Endothelial cell (in vitro differentiated cells): ENCODE results near the gene FRA10AC1. TPM values are rescaled to one million over a fixed set of nuclear protein-coding genes. Genes with fewer than 3 reads are reported as not detected.

Experiments used
- DNase-seq: peaks from one replicate; pipeline ENCODE4 v3.0.0; 2021; ENCODE audit warnings: low spot score
- H3K27ac Mint-ChIP-seq: one replicate; pipeline ENCODE4 v1.8.0; 2021; ENCODE audit warnings: mixed read lengths, inconsistent platforms; ENCODE audit not compliant: unreplicated experiment
- H3K27me3 Mint-ChIP-seq: one replicate; pipeline ENCODE4 v1.8.0; 2021; ENCODE audit warnings: mild to moderate bottlenecking, moderate library complexity, mixed read lengths, inconsistent platforms; ENCODE audit not compliant: unreplicated experiment
- H3K36me3 Mint-ChIP-seq: one replicate; pipeline ENCODE4 v1.8.0; 2021; ENCODE audit warnings: mild to moderate bottlenecking, low read depth, mixed read lengths, inconsistent platforms; ENCODE audit not compliant: unreplicated experiment
- H3K4me1 Mint-ChIP-seq: one replicate; pipeline ENCODE4 v1.8.0; 2021; ENCODE audit warnings: mild to moderate bottlenecking, mixed read lengths, inconsistent platforms; ENCODE audit not compliant: unreplicated experiment
- H3K4me3 Mint-ChIP-seq: one replicate; pipeline ENCODE4 v1.8.0; 2021; ENCODE audit warnings: mild to moderate bottlenecking, mixed read lengths, inconsistent platforms; ENCODE audit not compliant: unreplicated experiment
- H3K9me3 Mint-ChIP-seq: one replicate; pipeline ENCODE4 v1.8.0; 2021; ENCODE audit warnings: mixed read lengths, inconsistent platforms; ENCODE audit not compliant: unreplicated experiment
- total RNA-seq: library from RNA; stranded (reverse); fragmentation: NEBNext Ultra II Directional; extraction: Animal tissue kit (Norgen Biotek cat#: 25700); gene quantifications from one replicate; pipeline ENCODE4 v1.2.1, GENCODE V29; 2021; ENCODE audit not compliant: unreplicated experiment
- TF ChIP-seq, protein P1 (sequence below): fragments of 200-600 bp; sonication (generic); IDR thresholded peaks from one replicate; pipeline ENCODE4 v1.5.0; 2021; ENCODE audit warnings: antibody characterized with exemption; ENCODE audit not compliant: unreplicated experiment

The FRA10AC1 gene
- total RNA-seq, 1 donor from 2014 or later = 14.6 TPM

GRCh38 chr10:93746844-93747284 is 44.5 kb upstream of the FRA10AC1 start:
- Mint-ChIP-seq H3K4me1 (peaks cover 11% of the 10 kb centered on the region), H3K27ac (no peak overlapping the region), H3K9me3 (no peaks in the 10 kb centered on the region), H3K27me3 (no peaks in the 10 kb centered on the region), H3K36me3 (no peaks in the 10 kb centered on the region), H3K4me3 (no peak overlapping the region)
- DNase-seq = peak; percentile 17
- TF ChIP-seq, protein P1, sequence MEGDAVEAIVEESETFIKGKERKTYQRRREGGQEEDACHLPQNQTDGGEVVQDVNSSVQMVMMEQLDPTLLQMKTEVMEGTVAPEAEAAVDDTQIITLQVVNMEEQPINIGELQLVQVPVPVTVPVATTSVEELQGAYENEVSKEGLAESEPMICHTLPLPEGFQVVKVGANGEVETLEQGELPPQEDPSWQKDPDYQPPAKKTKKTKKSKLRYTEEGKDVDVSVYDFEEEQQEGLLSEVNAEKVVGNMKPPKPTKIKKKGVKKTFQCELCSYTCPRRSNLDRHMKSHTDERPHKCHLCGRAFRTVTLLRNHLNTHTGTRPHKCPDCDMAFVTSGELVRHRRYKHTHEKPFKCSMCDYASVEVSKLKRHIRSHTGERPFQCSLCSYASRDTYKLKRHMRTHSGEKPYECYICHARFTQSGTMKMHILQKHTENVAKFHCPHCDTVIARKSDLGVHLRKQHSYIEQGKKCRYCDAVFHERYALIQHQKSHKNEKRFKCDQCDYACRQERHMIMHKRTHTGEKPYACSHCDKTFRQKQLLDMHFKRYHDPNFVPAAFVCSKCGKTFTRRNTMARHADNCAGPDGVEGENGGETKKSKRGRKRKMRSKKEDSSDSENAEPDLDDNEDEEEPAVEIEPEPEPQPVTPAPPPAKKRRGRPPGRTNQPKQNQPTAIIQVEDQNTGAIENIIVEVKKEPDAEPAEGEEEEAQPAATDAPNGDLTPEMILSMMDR = peak; percentile 23

GRCh38 chr10:93745408-93746065 is 43.1 kb upstream of the FRA10AC1 start:
- Mint-ChIP-seq H3K9me3 (no peaks in the 10 kb centered on the region), H3K27me3 (no peaks in the 10 kb centered on the region), H3K36me3 (no peaks in the 10 kb centered on the region), H3K27ac (no peak overlapping the region), H3K4me3 (no peak overlapping the region), H3K4me1 (peaks cover 6% of the 10 kb centered on the region)
- TF ChIP-seq, protein P1 = peak; percentile 37
- peak; percentile 60 for DNase-seq

DNA sequence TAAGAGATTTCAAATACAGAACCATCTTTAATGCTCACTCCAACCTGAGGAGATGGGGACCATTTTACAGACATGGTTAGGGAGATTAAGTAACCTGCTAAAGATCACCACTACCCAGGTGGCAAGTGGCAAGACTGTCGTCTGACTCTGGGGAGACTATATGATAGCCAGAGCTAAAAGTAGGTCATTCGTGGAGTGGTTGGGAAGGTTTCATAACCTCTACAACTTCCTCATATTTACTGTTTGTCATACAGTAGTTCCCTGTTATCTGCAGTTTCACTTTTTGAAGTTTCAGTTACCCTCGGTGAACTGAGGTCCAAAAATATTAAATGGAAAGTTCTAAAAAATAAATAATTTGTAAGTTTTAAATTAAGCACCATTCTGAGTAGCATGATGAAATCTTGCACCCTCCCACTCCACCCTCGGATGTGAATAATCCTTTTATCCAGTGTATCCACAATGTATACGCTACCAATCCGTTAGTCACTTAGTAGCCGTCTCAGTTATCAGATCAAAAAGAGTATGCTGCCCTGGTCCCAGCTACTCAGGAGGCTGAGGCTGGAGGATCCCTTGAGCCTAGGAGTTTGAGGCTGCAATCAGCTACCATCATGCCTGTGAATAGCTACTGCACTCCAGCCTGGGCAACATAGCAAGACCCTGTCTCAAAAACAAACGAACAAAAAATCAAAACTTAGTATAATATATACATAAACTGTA is 40.4 kb upstream of the FRA10AC1 start:
- no peak overlapping the region for H3K4me3 Mint-ChIP-seq
- no peaks in the 10 kb centered on the region for H3K4me1 Mint-ChIP-seq
- no peaks in the 10 kb centered on the region for H3K27me3 Mint-ChIP-seq
- TF ChIP-seq, protein P1 = no peak
- no peak for DNase-seq
- H3K9me3 Mint-ChIP-seq = no peaks in the 10 kb centered on the region
- H3K36me3 Mint-ChIP-seq = no peaks in the 10 kb centered on the region
- H3K27ac Mint-ChIP-seq = no peak overlapping the region

GRCh38 chr10:93741367-93741766 is 39.0 kb upstream of the FRA10AC1 start:
- no peak for DNase-seq
- H3K27me3 Mint-ChIP-seq = no peaks in the 10 kb centered on the region
- no peak overlapping the region for H3K4me3 Mint-ChIP-seq
- H3K9me3 Mint-ChIP-seq = no peaks in the 10 kb centered on the region
- H3K27ac Mint-ChIP-seq = no peak overlapping the region
- no peaks in the 10 kb centered on the region for H3K4me1 Mint-ChIP-seq
- no peaks in the 10 kb centered on the region for H3K36me3 Mint-ChIP-seq
- TF ChIP-seq, protein P1 = no peak

DNA sequence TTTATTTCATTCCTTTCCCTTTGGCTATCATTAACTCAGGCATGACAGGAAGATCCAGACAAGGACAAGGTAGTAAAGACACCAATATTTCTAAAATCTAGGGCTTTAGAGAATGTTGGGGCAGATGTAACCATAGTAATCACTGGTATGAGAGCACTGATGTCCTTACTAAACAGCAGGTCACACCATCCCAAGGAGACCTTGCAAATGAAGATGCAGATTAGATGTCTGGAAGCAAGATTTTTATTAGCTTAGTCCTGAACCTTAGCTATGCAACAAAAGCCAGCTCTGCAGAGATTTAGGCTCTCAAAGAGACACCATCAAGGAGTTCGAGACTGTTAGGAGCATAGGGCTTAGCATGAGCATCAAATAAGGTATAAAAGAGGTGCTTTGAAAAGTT is 23.6 kb upstream of the FRA10AC1 start:
- DNase-seq = no peak
- Mint-ChIP-seq H3K4me3 (no peak overlapping the region), H3K27me3 (peaks cover 2% of the 10 kb centered on the region), H3K9me3 (no peaks in the 10 kb centered on the region), H3K27ac (no peak overlapping the region), H3K4me1 (no peaks in the 10 kb centered on the region), H3K36me3 (no peaks in the 10 kb centered on the region)
- TF ChIP-seq, protein P1 = no peak
